HG03342 (cell line): ENCODE measurements around the gene LRRK1.
A peak's percentile ranks its signal among the peaks of the same experiment; 100 is the strongest.

Experiments
- ATAC-seq: cut with Tn5 transposase; IDR thresholded peaks from one replicate; pipeline ENCODE4 v1.9.1; 2021; ENCODE audit warnings: mild to moderate bottlenecking, moderate library complexity; ENCODE audit not compliant: unreplicated experiment

LRRK1 gene

DNA sequence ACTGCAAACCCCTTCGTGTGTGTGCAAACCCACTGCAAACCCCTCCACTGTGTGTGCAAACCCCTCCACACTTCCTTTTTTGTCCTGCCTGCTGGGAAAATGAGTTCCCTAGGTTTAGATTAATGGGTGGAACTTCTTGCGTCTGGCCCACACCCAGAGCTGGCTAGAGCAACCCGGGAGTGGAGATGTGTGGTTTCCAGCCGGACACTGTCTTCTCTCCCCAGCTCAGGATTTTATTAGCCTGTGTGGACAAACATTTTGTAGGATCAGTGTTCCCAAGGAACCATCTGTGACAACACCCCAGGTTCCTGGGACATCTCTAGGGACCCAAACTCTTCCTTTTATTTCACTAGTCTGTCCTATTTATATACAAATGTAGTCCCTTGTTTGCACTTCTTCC lies 9.6 kb upstream of the LRRK1 start:
- ATAC-seq: no peak

DNA sequence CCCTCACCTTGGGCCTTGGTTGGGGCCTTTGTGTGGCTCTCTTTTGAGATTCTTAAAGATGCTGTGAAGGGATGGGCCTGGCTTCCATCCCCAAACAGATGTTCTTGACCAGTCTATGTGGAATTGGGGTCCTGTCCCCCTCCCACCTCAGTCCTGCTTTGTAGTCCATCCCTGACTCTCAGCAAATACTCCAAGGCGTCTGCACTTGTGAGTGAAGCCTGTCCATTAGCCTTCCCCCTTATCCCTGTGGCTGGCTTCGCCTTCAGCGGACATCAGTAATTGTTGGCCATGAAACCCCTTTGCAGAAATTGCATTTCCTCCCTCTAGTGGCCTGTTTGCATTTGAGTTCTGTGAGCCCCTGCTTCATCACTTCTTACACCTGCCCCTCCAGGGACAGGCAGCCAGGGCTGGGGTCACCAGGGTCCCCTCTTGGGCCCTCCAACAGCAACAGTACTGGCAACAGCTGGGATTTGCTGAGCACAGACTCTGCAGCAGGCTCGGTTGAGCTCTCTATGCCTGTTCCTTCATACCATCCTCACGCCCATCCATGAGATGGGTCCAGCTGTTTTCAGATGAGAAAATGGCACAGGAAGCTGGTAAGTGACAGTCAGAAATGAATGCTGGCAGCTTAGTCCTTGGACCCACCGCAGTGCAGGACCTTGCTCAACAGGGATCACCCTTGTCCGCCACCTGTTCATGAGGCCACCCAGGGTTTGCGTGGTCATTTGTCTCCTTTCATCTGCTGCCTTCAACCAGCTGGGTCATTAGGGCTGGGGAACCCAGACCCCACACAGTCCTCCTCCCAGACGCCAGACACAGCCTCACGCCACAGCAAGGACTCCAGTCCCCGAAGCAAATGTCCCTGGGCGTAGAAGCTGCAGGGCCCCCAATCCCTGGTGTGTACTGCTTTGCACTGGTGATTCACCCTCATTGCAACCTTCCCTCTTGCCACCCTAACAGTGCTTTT lies 8.9 kb upstream of the LRRK1 start:
- ATAC-seq: no peak

DNA sequence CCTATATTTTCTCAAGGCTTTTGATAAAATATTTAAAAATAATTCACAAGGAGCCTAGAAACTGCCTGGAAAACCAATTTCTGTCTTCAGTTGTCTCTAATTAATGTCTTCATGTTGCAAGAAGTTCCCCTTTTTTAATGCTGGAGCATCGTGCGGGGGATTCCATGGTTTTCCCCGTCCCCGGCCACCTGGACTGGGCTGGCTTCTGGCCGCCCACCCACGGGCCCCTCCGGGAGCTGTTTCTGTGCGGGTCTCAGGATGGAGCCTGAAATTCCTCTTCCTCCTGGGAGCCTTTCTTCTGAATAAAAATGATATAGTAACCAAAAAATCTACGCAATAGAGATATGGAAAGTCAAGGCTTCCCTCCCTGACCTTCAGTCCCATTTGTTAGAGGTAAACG lies 8.1 kb upstream of the LRRK1 start:
- no peak for ATAC-seq

DNA sequence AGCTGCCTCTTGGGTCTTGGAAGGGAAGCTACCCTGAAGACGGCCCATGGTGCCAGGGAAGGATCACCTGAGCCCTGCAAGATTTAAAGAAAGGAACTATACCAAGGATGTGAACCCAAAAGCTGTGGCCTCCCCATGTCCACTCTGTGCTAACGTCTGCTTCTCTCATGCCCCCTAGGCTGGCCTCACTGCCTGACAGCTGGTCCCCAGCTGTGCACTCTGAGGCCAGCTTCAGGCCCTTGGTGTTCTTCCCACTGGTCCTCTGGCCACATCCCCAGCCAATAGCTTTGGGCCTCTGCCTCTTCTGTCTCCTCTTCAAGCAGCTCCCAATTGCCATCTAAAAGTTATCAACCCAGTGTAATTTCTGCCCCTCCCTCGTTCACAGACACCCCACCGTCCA lies 5.2 kb upstream of the LRRK1 start:
- no peak for ATAC-seq

DNA sequence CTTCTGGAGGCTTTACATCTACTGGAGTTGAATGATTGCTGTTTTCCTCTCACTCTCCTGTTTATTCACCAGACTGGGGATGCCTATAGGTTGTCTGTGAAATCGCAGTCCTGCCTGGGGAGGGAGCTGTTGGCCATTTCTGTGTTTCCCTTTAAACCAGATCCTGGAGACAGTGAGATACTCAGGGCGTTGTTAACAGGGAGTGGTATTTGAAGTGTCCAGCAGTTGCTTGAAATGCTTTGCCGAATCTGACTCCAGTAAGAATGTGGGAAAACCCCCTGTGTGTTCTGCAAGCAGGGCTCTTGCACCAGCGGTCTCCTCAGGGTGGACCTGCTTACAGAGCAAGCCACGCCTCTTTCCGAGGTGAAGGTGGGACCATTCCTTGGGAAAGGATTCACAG lies 4.3 kb upstream of the LRRK1 start:
- ATAC-seq: no peak

DNA sequence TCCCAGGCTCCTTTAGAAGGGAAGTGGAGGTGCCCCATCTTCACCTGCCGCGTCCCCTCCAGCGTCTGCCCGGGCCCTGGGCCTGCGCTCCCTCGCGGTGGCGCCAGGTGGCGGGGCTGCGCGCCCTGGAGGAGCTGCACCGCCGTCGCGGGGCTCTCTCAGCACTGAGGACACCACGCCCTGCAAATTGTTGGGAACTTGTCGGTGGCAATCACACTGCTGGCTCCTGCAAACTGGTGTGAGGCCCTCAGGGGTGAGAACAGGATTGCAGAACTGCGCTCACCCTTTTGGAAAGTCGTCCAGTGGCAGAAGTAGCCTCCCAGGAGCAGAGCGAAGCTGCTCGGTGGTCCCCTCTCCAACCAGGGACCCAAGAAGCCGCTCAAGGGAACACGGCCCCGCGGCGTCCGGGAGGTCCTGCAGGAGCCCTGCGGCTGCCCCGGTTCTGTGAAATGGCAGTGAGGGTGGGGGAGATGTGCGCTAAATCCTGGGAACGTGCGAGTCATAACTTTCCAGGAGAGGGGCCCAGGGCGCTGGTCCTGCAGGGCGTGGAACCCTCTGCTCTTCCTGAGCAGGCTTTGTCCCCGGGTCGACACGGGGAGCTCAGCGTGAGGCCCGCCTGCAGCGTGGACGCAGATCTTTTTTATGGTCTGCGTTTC lies 995 bp upstream of the LRRK1 start:
- peak; percentile 64 for ATAC-seq

DNA sequence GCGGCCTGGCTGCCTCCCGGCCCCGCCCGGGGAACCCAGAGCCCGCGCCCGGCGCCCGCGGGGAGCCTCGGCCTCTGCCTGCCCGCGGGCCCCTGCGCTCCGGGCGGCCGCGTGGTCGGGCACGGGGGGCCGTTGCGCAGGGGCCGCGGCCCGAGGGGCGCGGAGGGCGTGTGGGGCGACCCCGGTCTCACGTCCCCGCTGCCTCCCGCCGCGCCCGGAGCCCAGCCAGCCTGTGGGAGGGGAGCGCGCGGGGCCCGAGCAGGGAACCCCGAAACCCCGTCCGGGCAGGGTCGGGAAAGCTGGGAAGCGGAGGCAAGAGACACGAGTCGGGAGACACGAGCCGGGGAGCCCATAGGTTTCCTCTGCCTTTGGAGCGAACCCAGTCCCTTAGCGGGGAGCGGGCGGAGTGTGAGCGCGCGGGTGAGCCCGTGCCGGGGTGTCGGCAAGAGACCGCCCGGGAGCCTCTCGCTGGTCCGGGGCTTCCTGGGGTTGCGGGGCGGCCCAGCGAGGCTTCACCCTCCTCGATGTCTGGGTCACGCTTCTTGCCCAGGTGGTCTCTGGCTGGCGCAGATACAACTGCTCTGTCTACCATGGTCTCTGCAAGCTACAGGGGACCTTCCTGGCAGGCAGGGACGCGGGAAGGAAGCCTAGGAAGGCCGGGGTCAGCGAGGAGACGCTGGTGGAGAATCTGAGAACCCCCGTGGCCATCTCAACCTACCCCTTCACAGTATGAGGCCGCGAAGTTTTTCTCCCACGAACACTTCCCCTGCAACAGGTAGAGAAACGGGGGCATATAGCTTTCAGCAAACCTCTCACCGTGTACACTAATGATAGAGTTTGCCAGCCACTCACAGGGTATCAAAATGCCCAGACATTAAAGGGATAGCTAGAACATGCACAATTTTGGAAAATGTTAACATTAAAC lies 586 bp downstream of the LRRK1 start:
- peak; percentile 9 for ATAC-seq

DNA sequence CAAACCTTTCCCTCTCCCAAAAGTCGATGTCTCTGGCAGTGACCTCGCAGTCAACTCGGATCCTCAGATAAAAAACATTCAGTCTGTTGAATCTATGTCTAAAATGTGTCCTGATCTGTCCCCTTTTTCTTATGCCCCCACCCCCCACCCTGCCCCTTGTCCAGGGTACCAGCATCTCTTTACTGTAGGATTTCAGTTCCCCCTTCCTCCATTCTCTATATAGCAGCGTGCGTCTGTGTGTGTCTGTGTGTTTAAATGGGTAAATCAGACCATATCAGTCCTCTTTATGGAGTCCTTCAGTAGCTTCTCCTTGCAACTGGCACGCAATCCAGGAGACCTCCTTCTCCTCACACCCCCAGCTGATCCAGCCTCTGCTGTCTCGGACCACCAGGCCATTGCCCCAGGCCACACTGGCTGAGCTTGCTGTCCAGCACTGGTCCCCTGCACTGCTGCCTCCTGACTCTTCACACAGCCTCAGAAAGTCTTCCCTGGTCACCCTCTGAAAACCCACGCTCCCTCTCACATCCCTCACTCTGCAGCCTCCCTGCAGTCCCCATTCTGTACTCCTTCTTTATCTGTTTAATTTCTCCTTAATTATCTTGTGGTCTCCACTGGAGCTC lies 1.5 kb downstream of the LRRK1 start:
- no peak for ATAC-seq

DNA sequence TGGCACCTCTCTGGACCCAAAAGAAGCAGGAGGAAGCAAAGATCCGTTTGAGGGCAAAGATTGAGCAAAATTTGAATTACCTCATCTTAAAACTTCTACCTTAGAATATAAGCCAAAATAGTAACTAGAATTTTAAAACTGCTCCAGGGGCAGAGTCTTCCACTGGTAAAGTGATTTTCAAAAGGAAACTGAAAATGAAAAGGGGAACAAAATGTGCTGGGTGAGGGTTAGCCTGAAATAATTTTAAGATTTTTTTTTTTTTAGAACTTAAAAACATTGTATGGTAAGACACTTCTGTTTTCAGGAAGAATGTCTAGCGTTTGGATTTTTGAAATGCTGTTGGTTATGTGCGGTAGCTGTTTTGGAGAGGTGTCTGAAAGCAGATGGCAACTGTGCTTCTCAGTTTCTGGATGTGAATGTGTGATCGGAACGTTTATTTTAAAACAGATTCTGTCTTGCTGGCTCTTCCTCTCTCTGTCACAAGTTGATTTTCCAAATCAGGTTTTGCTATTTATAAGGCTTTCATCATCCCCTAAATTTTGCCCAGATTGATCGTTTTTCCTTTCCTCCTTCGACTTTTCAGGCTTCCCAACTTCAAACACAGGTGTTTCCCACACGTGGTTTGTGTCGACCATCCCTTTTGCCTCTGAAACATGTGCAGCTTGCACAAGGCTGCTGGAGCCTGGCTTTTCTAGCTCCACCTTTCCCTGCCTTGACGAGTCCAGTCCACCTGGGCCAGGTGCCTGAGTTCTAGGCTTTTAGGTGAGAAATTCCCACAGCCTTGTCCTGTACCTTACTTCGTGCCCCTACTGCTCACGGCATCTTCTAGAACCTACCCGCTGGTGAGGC lies 3.3 kb downstream of the LRRK1 start:
- ATAC-seq: no peak

DNA sequence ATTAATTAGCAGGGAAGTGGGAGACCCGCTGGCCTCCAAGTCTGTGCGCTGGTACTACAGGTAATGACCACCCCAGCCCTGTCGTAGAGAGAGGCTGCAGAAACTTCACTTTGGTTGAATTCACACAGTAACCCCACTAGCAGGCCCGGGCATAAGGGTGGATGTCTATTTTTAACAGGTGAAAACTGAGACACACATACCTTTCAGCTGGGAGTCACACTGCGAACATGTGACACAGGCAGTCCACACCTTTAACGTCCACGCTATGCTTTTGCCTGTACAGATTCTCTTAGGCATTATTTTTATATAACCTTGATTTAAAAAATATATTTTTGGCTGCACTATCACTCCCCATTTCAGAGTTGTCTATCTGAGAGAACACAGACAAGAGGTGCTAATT lies 3.9 kb downstream of the LRRK1 start:
- ATAC-seq: no peak

DNA sequence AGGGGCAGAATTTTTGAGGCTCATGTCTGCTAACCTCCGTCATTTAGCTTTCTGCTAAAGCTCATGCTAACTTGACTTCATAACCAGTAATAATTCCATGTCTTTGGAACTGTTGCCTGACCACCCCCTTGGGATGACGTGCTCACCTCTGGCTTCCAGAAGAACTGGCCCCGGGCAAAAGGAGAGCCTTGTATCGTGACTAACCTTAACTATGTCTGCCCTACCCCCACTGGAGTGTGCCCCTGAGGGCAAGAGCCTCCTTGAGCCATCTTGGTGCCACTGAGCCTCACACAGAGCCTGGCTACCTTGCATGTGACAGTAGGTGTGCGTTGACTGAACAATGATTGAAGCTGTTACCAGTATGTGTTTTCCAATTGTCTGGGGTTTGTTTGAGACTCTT lies 4.7 kb downstream of the LRRK1 start:
- no peak for ATAC-seq

DNA sequence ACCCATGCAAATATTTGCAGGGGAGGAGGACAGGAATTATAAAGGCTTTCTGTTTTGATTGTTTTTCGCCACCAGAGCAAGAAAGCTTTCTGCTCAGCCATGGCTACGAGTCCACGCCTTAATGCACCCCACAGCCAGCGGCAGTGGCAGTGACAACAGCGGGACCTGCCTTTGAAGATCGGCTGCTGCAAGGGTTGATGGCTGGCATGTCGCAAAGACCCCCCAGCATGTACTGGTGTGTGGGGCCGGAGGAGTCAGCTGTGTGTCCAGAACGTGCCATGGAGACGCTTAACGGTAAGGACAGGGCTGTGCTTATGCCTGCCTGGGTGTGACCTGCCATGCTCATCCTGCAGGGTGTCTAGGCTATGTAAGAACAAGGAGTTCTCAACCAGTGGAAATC lies 5.3 kb downstream of the LRRK1 start:
- ATAC-seq: no peak

DNA sequence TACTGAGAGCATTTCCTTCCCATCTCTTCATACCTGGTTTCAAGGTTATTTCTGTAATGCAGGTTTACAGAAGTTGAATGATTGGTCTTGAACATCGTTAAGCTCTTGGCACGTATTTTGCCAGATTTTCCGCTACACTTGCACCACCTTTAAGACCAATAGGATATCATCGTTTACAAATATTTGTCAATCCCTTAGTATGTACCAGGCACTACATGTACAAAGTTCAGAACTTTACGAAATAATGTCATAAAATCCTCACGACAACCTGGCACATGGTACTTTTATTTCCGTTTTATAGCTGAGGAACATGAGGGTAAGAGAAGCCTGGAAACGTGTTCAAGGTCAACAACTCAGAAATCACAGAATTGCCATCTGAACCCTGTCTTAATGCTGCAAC lies 6.3 kb downstream of the LRRK1 start:
- no peak for ATAC-seq

DNA sequence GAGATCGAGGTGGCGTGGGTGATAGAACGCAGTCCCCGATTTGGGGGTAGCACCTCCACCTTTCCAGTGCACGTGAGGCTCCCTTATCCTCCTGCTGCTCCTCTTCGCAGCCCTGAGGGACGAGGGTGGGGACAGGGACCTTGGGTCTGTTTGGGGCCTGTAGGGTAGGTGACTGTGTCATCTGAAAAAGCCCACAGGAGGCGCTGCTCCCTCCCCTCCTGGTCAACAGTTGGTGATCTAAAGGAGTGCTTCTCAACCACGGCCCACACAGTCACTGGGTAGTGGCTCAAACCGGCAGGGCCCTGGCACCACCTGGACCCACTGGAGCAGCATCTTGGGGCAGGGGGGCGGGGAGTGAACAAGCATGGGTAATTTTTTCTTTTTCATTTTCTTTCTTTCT lies 7.1 kb downstream of the LRRK1 start:
- ATAC-seq: peak; percentile 33

DNA sequence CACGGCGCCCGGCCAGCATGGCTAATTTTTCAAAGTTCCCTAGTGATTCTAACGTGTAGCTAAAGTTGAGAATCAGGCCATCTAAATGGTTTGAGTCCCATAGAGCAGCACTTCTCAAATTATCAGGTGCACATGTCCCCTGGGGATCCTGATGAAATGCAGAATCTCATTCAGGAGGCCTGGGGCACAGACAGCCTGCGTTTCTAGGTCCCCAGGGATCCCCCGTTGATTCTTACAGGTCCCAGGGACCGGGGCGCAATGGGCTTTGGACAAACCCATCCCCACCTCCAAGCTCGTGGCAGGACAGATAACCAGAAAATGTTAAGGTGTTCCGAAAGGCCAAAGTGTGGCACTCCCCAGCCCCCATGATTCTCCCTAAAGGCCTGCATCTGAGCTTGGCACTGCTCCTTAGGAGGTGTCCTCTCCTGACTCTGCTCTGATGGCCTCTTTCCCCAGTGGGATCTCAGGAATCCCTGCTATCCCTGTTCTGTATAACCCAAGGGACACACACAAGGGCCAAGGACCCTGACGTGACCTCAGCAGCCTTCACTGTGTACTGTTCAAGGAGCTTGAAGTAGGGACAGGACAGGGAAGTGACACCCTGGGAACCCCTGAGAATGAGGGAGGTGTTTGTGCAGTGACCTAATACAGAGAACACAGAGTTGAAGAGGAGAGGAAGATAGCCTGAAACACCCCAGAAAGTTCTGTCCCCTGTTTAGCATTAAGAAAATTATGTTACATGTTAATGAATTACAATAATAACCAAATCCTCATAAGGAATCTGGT lies 8.0 kb downstream of the LRRK1 start:
- ATAC-seq: peak; percentile 67

DNA sequence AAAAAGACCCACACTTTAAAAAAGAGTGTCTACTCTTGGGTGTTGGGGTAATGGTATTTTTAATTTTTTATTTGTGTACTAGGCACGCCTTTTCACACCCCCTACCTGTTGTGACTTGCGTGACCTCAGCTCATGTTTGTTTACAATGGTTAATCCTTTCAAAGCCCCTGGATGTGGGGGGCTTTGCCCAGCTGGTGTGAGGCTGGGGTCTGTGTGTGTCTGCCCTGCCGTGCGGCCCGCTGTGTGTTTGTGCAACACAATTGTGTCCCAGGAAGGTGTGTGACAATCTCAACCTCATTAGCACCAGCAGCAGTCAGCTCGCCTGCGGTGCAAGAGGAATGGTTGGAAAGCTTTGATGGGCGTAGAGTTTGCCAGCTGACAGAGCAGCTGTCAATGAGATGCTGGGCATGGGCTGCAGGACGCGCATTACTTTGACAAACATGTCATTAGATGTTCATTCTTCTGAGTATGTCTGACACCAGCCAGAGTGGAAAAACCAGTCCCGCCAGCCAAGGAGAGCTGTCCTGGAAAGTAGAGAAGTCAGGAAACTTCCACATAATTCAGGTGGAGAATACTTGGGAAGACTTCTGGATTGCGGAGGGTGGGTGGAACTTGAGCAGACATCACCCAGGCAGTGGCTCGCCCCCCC lies 9.6 kb downstream of the LRRK1 start:
- no peak for ATAC-seq

DNA sequence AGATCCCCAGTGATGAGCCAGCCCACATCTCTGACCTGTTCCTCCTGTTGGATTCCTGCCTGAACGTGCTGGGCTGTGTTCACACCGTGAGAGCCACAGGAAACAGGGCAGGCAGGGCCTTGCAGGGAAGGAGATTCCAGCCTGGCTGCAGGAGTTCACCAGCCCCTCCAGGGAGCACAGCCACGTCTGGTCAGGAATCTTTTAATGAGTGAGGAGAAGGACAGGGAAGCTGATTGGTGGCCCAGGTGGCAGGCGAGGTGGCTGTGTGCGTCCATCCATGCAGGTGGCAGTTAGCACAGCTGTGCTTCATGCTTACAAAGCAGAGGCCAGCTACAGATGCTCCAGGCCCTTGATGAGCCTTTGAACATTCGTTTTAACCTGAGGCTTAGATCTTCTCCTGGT lies 10.5 kb downstream of the LRRK1 start:
- no peak for ATAC-seq

DNA sequence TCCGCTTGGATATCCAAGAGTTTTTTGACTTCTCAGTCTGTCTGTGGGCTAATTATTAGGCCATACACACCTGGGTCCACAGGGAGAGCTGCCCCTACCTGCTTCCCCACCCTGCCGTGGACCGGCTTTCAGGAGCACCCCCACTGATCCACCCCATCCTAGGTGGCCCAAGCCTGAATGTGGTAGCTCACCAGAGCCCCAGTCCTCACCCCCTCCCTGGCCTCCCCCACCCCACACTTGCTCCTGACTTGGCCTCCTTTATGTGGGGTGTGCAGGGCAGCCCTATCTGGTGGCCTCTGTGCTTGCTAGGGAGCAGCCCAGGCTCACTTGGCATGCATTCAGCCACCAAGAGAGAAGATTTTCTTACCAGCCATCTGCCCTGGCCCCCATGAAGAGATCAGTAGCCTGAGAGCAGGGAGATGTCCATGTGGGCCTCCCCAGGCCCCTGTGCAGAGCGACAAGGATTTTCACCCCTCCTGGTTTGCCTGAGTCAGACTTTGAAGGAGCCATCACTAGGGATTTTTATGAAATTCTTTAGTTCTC lies 11.2 kb downstream of the LRRK1 start:
- ATAC-seq: no peak
